GM19397 (cell line): ENCODE results near the gene OR51E1.

Experiments
- ATAC-seq: cut with Tn5 transposase; IDR thresholded peaks from one replicate; pipeline ENCODE4 v1.9.1; 2021; ENCODE audit warnings: mild to moderate bottlenecking, moderate library complexity; ENCODE audit not compliant: unreplicated experiment

The OR51E1 gene

DNA sequence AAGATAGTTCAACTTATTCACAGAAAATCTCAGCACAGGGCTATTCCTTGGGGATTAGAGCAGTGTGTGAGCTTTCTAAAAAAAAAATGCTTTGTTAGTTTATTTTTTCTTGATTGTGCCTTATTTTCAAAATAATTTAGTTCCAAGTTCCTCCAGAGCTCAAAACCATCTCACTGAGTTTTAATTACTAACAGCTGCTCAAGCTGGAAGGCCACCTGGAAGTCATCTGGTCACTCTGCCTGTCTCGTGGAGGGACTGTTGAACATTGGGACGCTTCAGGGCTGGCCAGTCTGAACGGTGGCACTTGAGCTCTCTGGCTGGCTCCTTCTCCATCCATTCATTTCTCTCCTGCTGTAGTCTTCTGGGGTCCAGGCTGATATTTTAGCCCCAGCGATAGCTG, 4.0 kb downstream of the OR51E1 start:
- no peak for ATAC-seq

DNA sequence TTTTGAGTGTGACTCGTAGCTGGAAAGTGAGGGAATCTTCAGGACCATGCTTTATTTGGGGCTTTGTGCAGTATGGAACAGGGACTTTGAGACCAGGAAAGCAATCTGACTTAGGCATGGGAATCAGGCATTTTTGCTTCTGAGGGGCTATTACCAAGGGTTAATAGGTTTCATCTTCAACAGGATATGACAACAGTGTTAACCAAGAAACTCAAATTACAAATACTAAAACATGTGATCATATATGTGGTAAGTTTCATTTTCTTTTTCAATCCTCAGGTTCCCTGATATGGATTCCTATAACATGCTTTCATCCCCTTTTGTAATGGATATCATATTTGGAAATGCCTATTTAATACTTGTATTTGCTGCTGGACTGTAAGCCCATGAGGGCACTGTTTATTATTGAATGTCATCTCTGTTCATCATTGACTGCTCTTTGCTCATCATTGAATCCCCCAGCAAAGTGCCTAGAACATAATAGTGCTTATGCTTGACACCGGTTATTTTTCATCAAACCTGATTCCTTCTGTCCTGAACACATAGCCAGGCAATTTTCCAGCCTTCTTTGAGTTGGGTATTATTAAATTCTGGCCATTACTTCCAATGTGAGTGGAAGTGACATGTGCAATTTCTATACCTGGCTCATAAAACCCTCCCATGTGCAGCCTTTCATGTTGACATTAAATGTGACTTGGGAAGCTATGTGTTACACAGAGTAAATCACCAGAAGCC, 11.0 kb downstream of the OR51E1 start:
- ATAC-seq, result no peak

DNA sequence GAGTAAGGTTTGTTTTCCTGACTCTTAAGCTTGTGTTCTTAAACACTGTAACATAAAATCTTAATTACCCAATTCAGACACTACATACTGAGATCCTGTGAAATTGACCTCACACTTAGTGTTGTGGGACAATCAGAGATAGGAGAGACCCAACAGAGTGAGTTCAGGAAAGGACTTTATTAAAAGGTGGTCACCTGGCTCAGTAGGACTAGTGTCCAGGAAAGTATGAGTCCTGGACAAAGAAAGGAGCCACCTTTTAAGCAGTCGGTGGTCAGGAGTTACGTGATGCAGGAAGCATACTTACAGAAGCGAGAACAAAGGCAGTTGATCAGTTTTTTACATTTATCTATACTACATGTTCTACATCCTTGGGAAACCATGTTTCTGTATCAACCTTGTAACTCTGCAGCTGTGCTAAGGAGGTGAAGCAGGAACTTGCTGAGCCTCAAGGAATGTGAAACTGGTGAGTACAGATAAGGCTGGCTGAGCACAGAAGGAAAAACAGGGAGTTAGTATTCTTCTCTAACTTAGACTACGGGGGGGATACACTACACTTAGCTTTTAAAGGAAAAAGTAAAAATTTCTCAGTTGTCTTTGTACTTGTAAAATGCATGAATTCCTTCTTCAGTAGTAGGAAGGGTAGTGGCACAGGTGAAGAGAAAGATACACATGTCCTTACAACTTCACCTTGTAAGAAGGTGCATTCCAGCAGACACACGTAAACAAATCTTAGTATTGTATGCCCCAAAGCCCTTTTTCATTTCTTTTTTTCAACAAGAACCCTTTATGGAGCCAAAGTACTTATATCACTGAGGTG, 15.1 kb downstream of the OR51E1 start:
- no peak for ATAC-seq

DNA sequence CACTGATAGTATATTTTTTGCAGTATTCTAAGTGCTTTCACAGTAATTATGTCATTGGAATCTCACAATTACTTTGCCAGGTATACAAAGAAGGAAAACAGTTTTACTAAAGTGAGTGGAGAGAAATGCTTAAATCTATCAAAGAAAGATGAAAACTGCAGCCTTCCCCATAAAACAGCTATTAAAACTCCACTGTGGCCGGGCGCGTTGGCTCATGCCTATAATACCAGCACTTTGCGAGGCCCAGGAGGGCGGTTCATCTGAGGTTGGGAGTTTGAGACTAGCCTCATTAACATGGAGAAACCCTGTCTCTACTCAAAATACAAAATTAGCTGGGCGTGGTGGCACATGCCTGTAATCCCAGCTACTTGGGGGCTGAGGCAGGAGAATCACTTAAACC, 19.1 kb downstream of the OR51E1 start:
- no peak for ATAC-seq

DNA sequence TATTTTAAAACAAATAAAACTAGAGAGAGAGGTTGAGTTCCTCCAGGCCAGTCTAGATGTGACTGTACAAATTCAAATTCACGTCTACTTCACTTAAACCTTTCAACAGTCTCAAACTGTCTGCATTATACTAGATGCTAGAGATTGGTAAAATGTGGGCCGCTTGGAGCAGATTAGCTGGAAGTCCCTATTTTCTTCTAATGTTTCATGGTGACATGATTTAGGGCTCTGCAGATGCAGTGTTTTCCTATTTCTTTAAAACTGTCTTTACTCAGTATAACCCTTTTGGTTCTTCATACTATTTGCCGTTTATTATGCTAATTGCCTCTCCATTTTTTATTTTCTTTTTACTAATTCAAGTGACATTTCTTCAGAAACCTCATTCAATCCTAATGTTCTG, 20.4 kb downstream of the OR51E1 start:
- ATAC-seq, result no peak

DNA sequence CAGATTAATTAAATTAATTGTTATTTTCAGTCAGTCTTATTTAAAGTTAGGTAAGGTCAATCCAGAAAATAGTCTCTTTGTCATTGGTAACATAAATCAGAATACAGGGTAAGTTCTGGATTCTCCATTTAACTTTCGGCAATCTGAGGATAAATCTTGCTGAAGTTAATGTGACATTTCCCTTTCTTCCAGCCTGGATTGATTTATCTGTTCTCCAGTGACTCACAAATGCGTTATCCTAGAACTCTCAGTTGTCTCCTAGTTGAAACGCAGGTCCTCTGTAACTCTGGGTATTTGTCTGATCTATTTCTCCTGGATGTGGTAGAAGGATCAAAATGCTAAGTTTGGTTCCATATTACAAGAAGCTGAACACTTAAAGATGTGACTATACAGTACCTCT, 21.0 kb downstream of the OR51E1 start:
- no peak for ATAC-seq

DNA sequence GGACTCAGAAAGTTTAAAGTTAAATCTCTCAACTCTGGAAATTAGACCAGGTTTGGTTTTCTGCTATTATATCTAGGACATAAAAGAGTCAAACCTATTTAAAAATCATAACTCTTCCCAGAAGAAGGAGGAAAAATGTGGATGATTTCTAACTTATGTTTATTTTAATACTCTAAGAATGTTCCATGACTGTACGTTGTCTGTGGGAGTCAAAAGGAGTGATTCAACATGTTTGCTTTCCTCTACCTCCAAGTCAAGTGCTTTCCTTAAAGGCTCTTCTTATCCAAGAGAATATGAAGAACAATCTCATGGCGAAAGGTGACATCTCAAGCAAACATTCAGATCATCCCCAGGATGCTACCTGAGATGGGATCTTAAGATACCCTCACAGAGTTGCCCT, 21.6 kb downstream of the OR51E1 start:
- ATAC-seq, result no peak

DNA sequence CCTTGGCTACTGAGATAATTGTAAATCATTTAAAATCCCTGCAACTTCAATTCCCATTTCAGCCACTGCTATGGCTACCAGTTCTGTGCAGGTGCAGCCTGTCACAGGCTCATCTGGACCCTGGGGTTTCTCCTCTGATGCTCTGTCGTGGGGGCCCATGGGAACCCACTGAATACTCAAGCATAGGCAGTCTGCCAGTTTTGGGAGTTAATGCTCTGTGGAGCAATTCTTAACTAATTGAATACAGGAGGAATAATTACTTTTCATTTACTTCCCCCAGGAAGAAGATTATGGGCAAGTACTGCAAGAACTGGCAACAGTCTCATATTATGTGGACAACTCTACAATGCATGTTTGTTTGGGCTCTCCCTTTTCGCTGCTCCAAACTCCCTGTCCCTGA, 28.0 kb downstream of the OR51E1 start:
- ATAC-seq, result no peak

DNA sequence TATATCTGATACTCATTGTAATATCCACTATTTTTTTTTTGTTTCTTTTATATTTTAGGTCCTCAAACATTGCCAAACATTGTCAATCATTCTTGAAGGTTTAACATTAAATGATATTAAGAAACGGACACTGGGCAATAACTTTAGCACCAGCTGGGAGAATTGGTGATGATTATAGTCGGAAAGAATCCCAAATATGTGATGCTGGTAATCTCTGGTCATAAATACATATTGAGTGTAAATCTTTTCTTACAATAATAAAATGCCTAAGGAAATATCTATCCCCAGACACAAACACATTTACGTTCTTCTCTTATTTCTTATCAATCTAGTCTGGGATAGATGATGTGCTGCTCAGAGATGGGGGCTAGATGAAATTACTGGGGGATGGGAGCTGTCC, 28.7 kb downstream of the OR51E1 start:
- ATAC-seq, result no peak

DNA sequence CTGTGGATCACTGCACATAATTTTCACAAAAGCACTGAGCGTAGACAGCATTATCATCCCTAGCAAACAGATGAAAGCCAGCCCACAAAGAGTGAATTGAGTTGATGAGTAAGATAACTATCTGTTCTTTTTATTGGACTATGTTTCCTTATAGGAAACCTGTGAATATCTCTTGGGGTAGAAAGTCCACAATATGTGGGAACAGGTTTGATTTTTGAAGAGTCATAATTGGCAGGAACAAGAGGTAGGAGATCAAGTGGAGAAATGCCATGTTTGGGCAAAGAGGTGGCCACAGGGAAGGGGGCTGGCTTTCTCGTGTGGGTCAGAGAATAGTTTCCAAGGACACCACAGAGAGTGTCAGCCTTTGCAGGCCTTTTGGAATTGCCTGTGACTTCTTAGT, 30.0 kb downstream of the OR51E1 start:
- ATAC-seq, result no peak

DNA sequence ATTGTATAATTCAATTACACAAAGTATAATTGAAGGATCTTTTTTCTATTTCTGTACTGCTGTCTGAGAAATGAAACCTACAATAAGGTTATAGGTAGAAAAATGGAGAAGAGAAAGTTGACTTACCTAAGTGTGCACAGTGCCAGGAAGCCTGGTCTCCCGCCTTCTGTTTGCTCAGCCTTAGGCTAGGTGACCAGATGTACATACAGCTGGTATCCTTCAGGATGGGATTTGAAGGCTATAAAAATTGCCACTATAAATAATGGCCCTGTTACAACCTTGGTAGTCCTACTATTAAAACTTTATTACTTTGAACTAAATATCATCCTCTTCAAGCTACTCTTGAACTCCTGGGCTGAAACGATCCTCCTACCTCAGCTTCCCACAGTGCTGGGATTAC, 34.2 kb downstream of the OR51E1 start:
- no peak for ATAC-seq

DNA sequence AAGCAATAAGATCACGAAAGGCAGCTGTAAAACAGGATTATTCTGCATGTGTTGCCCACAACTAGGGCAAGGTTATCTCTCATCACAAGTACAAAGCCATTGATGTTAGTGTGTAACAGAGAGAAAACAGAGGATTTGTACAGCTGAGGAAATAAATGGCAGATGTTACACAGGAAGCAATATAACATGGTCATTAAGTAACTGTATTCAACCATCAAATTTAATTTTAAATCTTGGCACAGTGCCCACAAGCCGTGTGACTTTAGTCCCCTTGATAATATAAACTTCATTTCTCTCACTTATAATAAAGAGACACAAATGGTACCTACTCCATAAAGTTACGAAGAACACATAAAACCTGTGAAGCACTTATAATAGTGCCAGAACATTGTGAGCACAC, 36.6 kb downstream of the OR51E1 start:
- ATAC-seq, result no peak

DNA sequence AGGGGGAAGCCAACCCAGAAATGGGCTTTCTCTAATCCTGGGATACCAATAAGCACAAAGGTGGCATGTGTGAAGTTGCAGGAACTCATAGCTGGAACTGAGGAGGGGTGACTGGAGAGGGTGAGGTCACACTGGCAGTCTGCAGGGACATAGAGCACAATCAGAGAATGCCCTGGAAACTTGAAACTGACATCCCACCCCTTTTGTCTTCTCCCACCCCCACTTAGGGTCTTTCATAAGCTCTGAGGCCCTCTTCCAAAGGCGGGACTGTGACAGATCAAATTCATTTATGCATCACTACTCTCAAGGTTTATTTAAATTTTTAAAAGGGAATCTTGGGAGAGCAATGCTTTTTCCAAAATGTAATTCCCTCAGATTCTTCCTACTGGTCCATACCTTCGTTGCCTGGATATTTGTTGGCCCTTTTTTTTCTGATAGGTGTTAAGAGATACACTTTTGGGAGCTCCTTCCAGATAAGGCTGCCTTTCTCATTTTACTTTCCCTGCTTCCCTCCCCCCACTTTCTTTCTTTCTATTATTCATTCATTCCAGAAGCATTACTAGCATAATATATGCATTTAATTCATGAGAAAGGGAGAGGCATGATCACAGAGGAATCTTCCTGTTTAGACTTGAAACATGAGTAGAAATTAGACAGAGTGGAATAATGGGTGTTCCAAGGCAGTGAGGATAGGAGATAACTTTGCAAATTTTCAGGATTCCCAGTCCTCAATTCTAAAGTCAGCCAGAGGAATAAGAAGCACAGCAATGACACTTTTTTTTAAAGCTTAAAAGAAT, 39.0 kb downstream of the OR51E1 start:
- no peak for ATAC-seq

DNA sequence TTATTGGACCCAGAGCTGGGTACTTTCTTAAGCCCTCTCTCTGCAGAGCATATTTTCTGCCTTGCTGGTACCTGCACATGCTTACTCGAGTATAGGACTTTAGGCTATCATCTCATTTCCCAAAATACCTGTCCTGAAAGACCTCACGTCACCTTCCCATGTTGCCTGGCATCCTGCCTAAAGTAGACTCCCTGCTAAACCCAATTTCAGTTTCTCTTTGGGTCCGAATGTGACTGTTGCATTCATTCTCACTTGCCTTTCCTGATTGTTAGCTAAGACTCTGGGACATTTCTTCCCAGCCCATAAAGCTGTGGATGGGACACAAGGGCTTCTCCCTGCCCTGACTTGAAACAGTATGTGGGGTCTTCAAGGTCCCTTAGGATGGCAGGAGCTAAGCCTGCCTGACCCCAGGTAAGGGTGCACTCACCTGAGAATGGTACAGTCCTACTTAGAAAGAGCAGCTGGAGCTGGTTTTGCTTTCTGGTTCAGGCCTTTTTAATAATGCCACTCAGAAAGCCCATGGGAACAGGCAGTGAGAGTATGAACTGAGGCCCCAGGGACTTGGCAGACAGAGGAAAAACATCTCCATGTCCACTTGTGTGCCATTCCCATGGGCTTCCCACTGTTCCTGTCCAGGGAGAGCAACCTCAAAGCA, 41.0 kb downstream of the OR51E1 start:
- no peak for ATAC-seq

DNA sequence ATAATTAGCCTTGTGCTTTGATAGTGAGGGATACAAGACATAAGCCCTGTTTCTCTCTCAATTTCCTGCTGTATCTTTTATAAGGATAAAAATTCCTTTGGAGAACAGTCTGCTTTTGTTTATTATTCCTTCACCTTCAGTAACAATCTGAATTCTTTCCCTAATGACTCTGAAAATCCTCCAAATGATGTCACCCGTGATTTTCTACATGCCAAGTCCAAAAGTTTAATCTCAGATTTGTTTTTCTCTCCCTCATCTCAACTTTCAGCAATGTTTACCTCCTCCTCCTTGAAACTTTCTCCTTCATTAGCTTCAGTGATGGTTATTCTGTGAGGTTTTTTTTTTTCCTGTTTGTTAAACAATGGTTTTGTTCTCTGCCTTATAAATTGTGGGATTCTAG, 51.7 kb downstream of the OR51E1 start:
- ATAC-seq, result no peak

DNA sequence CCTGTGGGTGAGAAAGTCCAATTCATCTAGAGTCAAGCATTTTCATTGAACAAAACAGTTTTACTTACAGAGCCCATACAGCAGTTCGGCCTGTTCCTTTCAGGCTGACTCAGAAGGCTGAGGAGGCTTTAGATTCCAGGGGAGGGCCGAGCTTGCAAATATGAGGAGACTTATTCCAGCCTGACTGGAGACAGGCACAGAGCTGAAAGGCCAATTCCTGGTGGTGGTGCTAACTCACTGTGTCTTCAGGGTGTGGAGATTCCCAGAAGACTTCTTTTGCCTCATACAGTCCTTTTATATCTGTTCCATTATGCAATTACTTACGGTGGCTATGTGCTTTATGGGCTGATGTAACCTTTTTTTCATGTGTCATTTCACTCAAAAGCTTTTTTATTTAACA, 53.8 kb downstream of the OR51E1 start, which contains the start of gene OR51E2:
OR51E2 (minus strand) TSS at position 269 of the 400 bp plus-strand sequence. CDS start 15,142 bp downstream, outside the sequence.
- no peak for ATAC-seq

DNA sequence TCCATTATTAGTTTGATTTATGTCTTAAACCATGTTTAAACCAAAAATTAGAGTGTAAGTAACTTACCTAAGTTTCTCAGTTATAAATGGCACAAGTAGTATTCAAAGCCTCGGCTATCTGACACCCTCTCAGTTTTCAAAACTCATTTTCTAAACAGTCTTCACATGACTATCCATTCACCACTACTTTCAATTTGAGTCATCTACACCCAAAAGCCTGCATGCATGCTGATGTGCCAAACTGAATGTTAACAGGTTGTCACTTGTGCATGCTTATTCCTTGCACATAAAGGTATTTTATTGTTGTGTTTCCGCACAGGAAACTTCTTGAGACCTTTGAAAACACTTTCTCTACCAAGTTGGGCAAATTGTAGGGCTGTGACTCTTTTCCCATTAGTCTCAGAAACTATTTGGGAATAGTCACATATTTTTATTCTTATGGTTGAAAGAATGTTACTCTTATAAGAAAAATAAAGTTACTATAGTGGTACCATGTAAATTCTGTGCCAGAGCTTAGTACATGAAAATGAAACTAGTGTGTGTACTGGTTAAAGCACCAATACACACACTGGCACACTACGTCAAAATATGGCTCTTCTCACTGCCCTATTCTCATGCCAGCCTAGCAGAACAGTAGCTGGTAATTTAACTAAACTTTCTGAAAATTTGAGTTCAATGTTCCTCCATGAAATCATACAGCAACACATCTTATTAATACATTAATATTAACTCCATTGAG, 56.1 kb downstream of the OR51E1 start:
- ATAC-seq, result peak; percentile 75

DNA sequence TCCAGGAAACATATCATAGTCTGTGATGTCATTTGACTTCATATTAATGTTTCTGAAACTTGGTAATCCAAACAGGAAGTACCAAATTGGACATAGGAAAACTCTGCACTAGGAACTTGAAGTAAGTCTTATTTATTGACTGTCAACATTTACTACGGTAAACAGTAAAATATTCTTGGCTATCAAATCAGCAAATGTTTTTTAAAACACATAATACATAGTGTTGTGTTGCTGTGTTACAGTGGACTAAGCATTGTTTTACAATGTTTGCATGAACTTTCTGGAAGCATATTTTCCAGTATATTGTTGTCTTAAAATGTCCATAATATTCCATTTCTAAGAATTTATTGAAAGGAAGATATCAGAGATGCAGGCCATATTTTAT, 56.6 kb downstream of the OR51E1 start:
- no peak for ATAC-seq

DNA sequence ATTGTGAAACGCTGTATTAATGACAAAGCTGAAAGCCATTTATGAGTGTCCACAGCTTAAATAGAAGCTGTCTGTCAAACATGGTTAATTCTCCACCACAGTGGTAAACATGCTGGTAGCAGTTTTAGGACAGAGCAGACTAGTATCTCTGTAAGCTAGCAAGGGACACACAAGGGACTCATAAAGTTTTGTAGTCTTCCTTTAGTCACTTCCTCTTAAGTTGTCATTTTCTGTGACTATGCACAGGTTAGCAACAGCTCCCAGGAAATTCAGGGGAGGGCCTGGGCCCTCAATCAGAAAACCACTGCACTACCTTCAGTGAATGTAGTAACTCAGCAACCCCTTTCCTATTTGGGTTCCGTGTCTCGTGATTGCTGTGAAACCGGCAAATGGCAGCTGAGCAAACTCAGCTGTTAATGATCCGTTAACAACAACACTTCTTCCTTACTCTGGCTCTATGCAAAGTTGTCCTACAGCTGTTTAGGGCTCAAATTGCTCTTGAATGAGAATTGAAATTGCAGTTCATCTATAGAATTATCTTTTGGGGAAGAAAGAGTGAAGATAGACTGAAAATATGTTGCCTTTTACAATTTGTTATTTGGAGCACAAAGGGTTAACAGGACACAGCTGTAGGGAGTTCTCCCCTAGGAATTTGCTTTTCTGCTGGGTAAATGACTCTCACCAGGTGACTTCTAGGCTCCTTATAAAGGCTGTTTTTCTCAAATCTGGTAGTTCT, 60.4 kb downstream of the OR51E1 start, which contains the start of gene MMP26:
MMP26 (plus strand) TSS at position 731 of the 736 bp plus-strand sequence.
- peak; percentile 70 for ATAC-seq
